Rectal smooth muscle tissue (tissue), 1 donor: ENCODE data around the gene CAPN6.

ENCODE experiments used
- H3K27ac ChIP-seq: one replicate; pipeline ENCODE4 v1.7.0; 2013; ENCODE audit warnings: low read depth, low read length, inconsistent platforms
- H3K27me3 ChIP-seq: one replicate; pipeline ENCODE4 v1.7.0; 2013; ENCODE audit warnings: low read length; ENCODE audit not compliant: control insufficient read depth, insufficient read depth
- H3K36me3 ChIP-seq: one replicate; pipeline ENCODE4 v1.7.0; 2013; ENCODE audit warnings: low read length; ENCODE audit not compliant: control insufficient read depth, insufficient read depth
- H3K4me1 ChIP-seq: one replicate; pipeline ENCODE4 v1.7.0; 2013; ENCODE audit warnings: low read length; ENCODE audit not compliant: control insufficient read depth, insufficient read depth
- H3K4me3 ChIP-seq: one replicate; pipeline ENCODE4 v1.7.0; 2013; ENCODE audit warnings: low read length
- H3K9ac ChIP-seq: one replicate; pipeline ENCODE4 v1.7.0; 2013; ENCODE audit warnings: low read length

Gene CAPN6

GRCh38 chrX:111265486-111265885 lies 4.8 kb downstream of the CAPN6 start:
- Histone ChIP-seq H3K4me3 (no peak overlapping the region), H3K4me1 (no peaks in the 10 kb centered on the region), H3K36me3 (no peaks in the 10 kb centered on the region), H3K27me3 (no peaks in the 10 kb centered on the region), H3K9ac (no peak overlapping the region), H3K27ac (no peak overlapping the region)

GRCh38 chrX:111264385-111264784 lies 5.9 kb downstream of the CAPN6 start:
- no peaks in the 10 kb centered on the region for H3K27me3 ChIP-seq
- H3K27ac ChIP-seq = no peak overlapping the region
- H3K9ac ChIP-seq = no peak overlapping the region
- H3K4me3 ChIP-seq = no peak overlapping the region
- no peaks in the 10 kb centered on the region for H3K4me1 ChIP-seq
- H3K36me3 ChIP-seq = no peaks in the 10 kb centered on the region

GRCh38 chrX:111262086-111262485 lies 8.2 kb downstream of the CAPN6 start:
- no peaks in the 10 kb centered on the region for H3K4me1 ChIP-seq
- no peak overlapping the region for H3K9ac ChIP-seq
- H3K27ac ChIP-seq = no peak overlapping the region
- no peaks in the 10 kb centered on the region for H3K36me3 ChIP-seq
- H3K27me3 ChIP-seq = no peaks in the 10 kb centered on the region
- H3K4me3 ChIP-seq = no peak overlapping the region

GRCh38 chrX:111260451-111260850 lies 9.8 kb downstream of the CAPN6 start:
- no peaks in the 10 kb centered on the region for H3K36me3 ChIP-seq
- H3K27ac ChIP-seq = no peak overlapping the region
- H3K27me3 ChIP-seq = no peaks in the 10 kb centered on the region
- no peak overlapping the region for H3K4me3 ChIP-seq
- H3K4me1 ChIP-seq = no peaks in the 10 kb centered on the region
- H3K9ac ChIP-seq = no peak overlapping the region

GRCh38 chrX:111259559-111259958 lies 10.7 kb downstream of the CAPN6 start:
- Histone ChIP-seq H3K9ac (no peak overlapping the region), H3K27me3 (no peaks in the 10 kb centered on the region), H3K27ac (no peak overlapping the region), H3K36me3 (no peaks in the 10 kb centered on the region), H3K4me3 (no peak overlapping the region), H3K4me1 (no peaks in the 10 kb centered on the region)

- Histone ChIP-seq H3K27ac (no peak overlapping the region), H3K27me3 (no peaks in the 10 kb centered on the region), H3K9ac (no peak overlapping the region), H3K36me3 (no peaks in the 10 kb centered on the region), H3K4me3 (no peak overlapping the region), H3K4me1 (no peaks in the 10 kb centered on the region)
These were observed 12.6 kb downstream of the CAPN6 start for GRCh38 chrX:111257733-111258132.

- Histone ChIP-seq H3K4me1 (no peaks in the 10 kb centered on the region), H3K36me3 (no peaks in the 10 kb centered on the region), H3K9ac (no peak overlapping the region), H3K4me3 (no peak overlapping the region), H3K27me3 (no peaks in the 10 kb centered on the region), H3K27ac (no peak overlapping the region)
These were observed 15.2 kb downstream of the CAPN6 start for GRCh38 chrX:111254896-111255693.

- Histone ChIP-seq H3K36me3 (no peaks in the 10 kb centered on the region), H3K4me3 (no peak overlapping the region), H3K9ac (no peak overlapping the region), H3K27me3 (no peaks in the 10 kb centered on the region), H3K4me1 (no peaks in the 10 kb centered on the region), H3K27ac (no peak overlapping the region)
These were observed 26.0 kb downstream of the CAPN6 start for GRCh38 chrX:111244235-111244750.

- no peak overlapping the region for H3K9ac ChIP-seq
- H3K36me3 ChIP-seq = no peaks in the 10 kb centered on the region
These were observed 53.9 kb downstream of the CAPN6 start for GRCh38 chrX:111216293-111216801.

GRCh38 chrX:111207851-111208250 lies 62.4 kb downstream of the CAPN6 start:
- H3K4me1 ChIP-seq = no peaks in the 10 kb centered on the region
- no peaks in the 10 kb centered on the region for H3K27me3 ChIP-seq
- no peak overlapping the region for H3K4me3 ChIP-seq
- H3K9ac ChIP-seq = no peak overlapping the region
- H3K27ac ChIP-seq = no peak overlapping the region
- H3K36me3 ChIP-seq = no peaks in the 10 kb centered on the region

More at GRCh38 chrX:111216293-111216801, 53.9 kb downstream of the CAPN6 start:
- Histone ChIP-seq H3K4me1 (no peaks in the 10 kb centered on the region), H3K4me3 (no peak overlapping the region), H3K27me3 (no peaks in the 10 kb centered on the region), H3K27ac (no peak overlapping the region)

- Histone ChIP-seq H3K9ac (no peak overlapping the region), H3K27me3 (peaks cover 3% of the 10 kb centered on the region), H3K4me3 (no peak overlapping the region), H3K4me1 (no peaks in the 10 kb centered on the region), H3K36me3 (no peaks in the 10 kb centered on the region), H3K27ac (no peak overlapping the region)
These were observed 70.0 kb downstream of the CAPN6 start for GRCh38 chrX:111200327-111200726.

- Histone ChIP-seq H3K4me3 (no peak overlapping the region), H3K27ac (no peak overlapping the region), H3K36me3 (no peaks in the 10 kb centered on the region), H3K4me1 (no peaks in the 10 kb centered on the region), H3K27me3 (peaks cover 3% of the 10 kb centered on the region), H3K9ac (no peak overlapping the region)
These were observed 70.8 kb downstream of the CAPN6 start for GRCh38 chrX:111199505-111199904.
